EH (cell line): ENCODE measurements around the gene IDE.
A peak's percentile ranks its signal among the peaks of the same experiment; 100 is the strongest.
"Not testable (repeated sequence)": the region's sequence is repeated elsewhere in the genome, so short reads cannot be mapped to it uniquely, and the experiment has no call there.

Experiments
- DNase-seq: peaks from one replicate; pipeline ENCODE4 v3.0.0-alpha.2; 2015; ENCODE audit warnings: low read depth

IDE gene

DNA sequence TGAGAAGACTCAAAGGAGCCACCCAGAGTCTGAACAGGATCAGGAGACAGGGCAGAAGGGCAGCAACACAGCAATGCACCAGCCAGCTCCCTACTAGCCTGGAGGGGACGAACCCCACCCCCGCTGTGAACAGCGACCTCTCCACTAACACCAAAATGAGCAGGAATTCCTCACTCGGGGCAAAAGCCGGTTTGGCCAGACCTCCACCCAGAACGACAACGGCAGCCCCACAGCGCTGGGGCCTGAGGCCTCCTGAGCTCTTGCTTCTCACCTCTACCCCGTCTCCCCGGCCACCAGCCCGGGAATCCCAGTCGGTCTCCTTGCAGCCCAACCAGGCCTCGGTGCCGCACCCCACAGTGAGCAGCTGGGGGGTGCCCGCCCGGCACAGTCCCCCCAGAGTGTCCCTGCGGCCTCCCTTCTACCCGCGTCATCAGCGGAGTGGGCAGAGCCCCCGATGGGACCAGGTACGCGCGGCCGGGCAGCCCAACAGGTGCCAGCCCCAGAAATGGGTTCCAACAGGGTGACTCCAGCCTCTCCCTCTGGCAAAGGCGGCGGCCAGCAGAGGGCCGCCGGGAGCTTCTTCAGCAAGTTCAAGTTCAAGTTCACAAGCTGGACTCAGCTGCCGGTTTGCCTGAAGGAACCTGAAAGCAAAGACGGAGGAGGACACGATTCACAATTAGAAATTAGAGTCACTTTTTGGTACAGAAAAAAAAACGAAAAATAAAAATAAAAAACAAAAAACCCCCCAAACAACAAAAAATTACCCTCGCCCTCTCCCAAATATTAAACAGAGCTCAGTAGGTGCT lies 153.9 kb downstream of the IDE start:
- peak; percentile 53 for DNase-seq

DNA sequence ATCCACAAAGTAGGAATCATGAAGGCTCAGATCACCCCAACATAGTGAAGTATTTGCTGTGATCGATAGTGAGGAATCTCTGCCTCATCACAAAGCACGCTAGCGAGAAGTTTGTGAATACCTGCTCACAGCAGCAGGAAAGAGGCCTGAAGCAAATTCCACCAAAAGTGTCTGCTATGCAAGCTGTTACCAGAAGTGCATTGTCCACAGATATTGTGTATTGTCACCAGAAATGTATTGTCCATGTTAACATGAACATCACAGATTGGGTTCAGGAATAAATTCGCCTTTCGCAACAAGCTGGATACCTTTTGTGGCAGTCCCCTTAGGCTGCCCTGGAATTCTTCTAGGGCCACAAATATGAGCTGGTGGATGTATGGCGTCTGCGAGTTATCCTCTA lies 155.0 kb downstream of the IDE start:
- no peak for DNase-seq

DNA sequence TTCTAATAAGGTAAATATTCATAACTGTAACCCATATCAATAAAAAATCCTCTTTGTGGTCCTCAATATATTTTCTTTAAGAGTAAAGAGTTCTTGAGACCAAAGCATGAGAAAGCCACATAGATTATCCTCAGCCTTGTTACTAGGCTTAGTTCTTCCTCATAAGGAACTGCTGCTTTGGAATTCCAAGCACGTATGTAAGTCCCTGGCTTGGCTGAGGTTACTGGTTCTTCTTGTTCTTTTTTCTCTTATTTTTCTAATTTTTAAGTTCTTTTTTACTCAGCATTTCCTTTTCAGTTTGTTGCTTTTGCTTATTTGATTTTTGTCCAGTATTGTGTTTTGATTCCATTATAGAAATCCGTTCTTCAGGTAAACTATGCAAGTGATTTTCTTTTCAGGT lies 155.7 kb downstream of the IDE start:
- no peak for DNase-seq

DNA sequence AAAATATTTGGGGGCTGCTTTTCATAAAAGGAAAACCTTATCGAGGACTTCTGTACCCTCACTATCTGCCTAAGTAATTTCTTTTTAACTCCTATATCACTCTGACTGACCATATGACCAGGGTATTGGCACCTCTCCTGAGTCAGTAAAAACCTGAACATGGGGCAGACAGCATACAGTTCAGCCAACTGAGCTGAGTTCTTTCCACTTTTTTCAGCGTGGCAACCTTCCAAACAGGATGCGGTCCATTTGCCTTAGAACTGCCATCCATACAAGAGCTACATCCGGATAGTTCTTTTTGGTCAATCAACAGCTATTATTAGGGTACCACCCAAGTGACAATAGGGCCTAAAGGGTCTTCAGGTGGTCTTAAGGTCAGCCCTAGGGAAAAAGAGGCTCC lies 160.4 kb downstream of the IDE start:
- no peak for DNase-seq

DNA sequence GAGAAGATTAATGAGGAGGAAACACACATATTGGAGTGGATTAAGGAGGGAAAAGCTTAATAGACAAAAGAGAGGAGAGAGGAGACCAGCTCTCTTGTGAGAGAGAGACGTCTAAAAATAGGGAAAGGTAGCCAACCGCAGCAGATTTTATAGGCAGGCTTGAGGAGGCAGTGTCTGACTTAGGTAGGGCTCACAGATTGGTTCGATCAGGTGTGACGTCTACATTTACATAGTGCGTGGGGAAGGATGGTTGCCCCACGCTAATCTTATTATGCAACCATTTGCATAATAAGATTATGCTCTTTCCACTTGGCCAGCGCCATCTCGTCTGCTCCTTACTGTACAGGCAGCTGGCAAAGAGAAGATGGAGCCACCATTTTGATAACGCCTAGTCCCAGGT lies 160.9 kb downstream of the IDE start:
- DNase-seq: no peak

DNA sequence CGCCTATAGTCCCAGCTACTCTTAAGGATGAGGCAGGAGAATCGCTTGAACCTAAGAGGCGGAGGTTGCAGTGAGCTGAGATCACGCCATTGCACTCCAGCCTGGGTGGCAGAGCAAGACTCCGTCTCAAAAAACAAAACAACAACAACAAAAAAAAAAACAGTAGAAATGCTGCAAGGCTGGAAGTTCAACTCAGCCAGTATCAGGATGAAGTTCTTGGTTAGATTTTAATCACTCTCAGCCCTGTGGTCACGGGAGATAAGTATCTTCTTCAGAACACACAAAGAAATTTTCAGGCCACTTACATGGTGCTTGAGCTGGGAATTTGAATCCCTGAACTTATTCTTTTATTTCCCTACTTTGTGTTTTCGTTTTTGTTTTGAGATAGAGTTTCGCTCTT lies 162.5 kb downstream of the IDE start:
- no peak for DNase-seq

DNA sequence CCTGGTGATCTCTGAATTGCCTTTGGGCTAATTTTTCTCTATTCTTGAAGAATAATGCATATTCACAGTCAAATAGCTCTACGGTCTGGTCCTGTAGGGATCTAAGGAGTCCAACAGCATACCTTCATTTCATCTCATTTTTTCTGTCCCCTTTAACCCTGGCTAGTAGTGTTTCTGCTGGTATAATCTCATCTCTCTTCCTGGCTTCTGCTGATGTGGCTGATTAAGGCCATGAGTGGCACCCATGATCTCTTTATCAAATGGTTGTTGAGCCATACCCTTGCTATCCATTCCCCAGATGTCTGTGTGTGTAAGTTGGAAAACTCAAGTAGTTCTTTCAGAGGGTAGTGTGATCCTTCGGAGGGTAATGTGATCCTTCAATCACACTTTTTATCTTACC lies 163.4 kb downstream of the IDE start:
- DNase-seq: no peak

DNA sequence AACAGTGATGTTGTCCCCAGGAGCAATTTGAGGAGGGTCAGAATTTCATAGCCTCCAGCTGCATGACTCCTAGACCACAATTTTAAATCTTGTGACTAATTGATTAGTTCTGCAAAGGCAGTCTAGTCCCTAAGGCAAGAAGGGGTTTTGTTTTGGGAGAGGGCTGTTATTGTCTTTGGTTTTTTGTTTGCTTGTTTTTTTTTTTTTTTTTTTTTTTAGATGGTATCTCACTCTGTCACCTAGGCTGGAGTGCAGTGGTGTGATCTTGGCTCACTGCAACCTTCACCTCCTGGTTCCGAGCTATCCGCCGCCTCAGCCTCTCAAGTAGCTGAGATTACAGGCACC lies 165.9 kb downstream of the IDE start:
- no peak for DNase-seq

DNA sequence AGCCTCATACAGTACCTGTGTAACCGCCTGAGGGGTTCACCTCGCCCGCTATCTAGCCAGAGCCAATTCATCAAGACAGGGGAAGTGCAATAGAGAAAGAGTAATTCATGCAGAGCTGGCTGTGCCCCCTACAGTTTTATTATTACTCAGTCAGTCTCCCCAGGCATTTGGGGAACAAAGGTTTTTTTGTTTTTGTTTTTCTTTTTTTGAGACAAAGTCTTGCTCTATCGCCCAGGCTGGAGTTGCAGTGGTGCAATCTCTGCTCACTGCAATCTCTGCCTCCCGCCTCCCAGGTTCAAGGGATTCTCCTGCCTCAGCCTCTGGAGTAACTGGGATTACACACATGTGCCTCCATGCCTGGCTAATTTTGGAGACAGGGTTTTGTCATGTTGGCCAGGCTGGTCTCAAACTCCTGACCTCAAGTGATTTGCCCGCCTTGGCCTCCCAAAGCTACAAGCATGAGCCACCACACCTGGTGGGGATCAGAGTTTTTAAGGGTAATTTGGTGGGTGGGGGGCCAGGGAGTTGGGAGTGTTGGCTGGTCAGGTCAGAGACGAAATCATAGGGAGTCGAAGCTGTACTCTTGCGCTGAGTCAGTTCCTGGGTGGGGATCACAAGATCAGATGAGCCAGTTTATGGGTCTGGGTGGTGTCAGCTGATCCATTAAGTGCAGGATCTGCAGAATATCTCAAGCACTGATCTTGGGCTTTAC lies 166.4 kb downstream of the IDE start:
- peak; percentile 44 for DNase-seq

DNA sequence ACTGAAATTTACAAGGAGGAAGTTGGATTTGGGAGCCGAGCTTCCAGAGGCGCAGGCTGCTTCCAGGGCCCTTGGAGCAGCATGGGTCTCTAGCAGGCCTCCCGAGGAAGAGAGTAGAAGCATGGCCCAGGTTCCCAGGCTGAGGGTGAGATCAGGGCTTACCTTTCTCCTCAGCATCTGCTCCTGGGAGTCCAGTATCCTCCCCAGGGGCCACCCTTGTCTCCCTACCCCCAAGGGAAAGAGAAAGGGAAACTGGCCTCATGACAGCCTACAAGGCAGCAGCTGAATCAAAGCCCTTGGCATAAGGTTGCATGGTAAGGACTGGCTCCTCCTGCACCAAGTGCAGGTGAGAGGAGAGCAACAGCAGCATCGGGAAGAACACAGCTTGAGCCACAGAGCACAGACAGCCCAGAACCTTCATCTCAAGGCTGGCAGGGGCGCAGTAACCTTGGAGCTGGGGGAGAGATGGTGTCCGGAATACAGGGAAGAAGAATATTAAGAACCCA lies 168.4 kb downstream of the IDE start:
- no peak for DNase-seq

DNA sequence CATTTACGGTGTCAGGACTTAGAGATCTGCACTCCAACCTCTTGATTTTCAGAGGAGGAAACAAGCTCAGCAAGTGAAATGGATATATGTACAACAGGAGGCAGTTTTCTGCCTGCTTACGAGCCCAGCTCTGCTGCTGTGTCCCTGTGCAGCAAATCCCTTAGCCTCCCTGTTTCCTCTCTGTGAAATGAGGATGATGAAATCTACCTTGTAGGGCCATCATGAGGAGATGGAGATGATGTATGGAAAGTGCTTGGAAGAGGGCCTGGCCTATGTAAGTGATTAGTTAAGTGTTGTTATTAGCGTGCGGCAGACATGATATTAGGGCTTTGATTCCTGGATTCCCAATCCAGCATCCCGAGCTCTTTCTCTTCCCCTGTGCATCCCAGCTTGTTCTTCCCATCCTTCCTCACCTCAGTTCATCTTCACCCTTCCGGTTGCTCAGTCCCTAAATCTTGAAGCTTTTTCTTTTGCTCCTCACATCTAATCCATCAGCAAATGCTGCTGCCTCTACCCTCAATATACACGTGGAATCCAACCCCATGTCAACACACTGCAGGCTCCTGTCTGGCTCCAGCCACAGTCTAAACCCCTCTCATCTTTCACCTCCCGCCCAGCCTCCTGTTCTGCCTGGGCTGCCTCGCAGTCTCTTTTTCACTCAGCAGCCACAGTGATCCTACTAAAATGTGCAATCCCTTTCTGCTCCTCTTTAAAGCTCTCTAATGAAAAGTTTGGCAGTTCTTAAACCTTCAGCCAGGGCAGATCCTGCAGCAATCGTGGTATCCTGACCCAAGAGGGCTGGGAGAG lies 169.1 kb downstream of the IDE start:
- DNase-seq: no peak

DNA sequence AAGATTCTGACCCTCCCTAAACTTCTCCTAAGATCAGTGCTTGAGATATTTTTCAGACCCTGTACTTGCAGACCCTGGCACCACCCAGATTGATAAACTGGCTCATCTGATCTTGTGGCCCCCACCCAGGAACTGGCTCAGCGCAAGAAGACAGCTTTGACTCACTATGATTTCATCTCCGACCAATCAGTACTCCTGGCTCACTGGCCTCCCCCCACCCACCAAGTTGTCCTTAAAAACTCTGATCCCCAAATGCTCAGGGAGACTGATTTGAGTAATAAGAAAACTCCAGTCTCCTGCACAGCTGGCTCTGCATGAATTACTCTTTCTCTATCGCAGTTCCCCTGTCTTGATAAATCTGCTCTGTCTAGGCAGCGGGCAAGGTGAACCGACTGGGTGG lies 171.7 kb downstream of the IDE start:
- not testable (repeated sequence) for DNase-seq
